Measurements from ENCODE around the gene ATP6V1G3. TPM values are rescaled to one million over a fixed set of nuclear protein-coding genes. Genes with fewer than 3 reads are reported as not detected.
A peak's percentile ranks its signal among the peaks of the same experiment; 100 is the strongest.

Gene ATP6V1G3
- total RNA-seq, 1 donor from 2014 or later = not detected

GRCh38 chr1:198563583-198563982 lies 23.1 kb upstream of the ATP6V1G3 start:
- Histone ChIP-seq H3K4me1 (ENCODE audit: insufficient read depth, low read length) (no peaks in the 10 kb centered on the region), H3K9ac (ENCODE audit: low read length) (no peak overlapping the region), H3K79me2 (ENCODE audit: insufficient read depth, low read length) (no peaks in the 10 kb centered on the region), H3K27me3 (ENCODE audit: insufficient read depth, low read length) (no peaks in the 10 kb centered on the region), H3K4me2 (ENCODE audit: low read length) (no peak overlapping the region), H2AFZ (ENCODE audit: low read depth, low read length) (no peak overlapping the region), H3K4me3 (ENCODE audit: insufficient read depth, low read depth, low read length) (no peak overlapping the region), H3K27ac (ENCODE audit: low read depth, low read length) (no peak overlapping the region), H4K20me1 (ENCODE audit: insufficient read depth, low read length) (no peaks in the 10 kb centered on the region), H3K36me3 (ENCODE audit: insufficient read depth, low read length) (no peaks in the 10 kb centered on the region), H3K9me3 (ENCODE audit: insufficient read depth, low read depth, low read length) (no peaks in the 10 kb centered on the region)
- Mint-ChIP-seq H3K36me3 (ENCODE audit: low read depth, unreplicated experiment) (no peaks in the 10 kb centered on the region), H3K9me3 (ENCODE audit: unreplicated experiment) (no peaks in the 10 kb centered on the region), H3K27ac (ENCODE audit: unreplicated experiment) (no peak overlapping the region), H3K27me3 (ENCODE audit: low read depth, unreplicated experiment) (no peaks in the 10 kb centered on the region), H3K4me1 (ENCODE audit: low read depth, unreplicated experiment) (peaks cover 3% of the 10 kb centered on the region), H3K4me3 (ENCODE audit: unreplicated experiment) (no peak overlapping the region)
- TF ChIP-seq EZH2 (IDR thresholded peaks at IDR 0.05; ENCODE audit: insufficient read depth, low read length) = no peak
- TF ChIP-seq, protein P1, sequence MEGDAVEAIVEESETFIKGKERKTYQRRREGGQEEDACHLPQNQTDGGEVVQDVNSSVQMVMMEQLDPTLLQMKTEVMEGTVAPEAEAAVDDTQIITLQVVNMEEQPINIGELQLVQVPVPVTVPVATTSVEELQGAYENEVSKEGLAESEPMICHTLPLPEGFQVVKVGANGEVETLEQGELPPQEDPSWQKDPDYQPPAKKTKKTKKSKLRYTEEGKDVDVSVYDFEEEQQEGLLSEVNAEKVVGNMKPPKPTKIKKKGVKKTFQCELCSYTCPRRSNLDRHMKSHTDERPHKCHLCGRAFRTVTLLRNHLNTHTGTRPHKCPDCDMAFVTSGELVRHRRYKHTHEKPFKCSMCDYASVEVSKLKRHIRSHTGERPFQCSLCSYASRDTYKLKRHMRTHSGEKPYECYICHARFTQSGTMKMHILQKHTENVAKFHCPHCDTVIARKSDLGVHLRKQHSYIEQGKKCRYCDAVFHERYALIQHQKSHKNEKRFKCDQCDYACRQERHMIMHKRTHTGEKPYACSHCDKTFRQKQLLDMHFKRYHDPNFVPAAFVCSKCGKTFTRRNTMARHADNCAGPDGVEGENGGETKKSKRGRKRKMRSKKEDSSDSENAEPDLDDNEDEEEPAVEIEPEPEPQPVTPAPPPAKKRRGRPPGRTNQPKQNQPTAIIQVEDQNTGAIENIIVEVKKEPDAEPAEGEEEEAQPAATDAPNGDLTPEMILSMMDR (IDR thresholded peaks at IDR 0.05; ENCODE audit: insufficient read depth, low read depth, low read length) = no peak
- peak; percentile 47 for DNase-seq (ENCODE audit: low read depth)
- FAIRE-seq = peak; percentile 45

- H3K9me3 ChIP-seq (ENCODE audit: insufficient read depth, low read depth, low read length) = no peaks in the 10 kb centered on the region
- Mint-ChIP-seq H3K4me1 (ENCODE audit: low read depth, unreplicated experiment) (peaks cover 3% of the 10 kb centered on the region), H3K4me3 (ENCODE audit: unreplicated experiment) (no peak overlapping the region), H3K36me3 (ENCODE audit: low read depth, unreplicated experiment) (no peaks in the 10 kb centered on the region), H3K27me3 (ENCODE audit: low read depth, unreplicated experiment) (no peaks in the 10 kb centered on the region), H3K27ac (ENCODE audit: unreplicated experiment) (no peak overlapping the region), H3K9me3 (ENCODE audit: unreplicated experiment) (no peaks in the 10 kb centered on the region)
- no peaks in the 10 kb centered on the region for H3K4me1 ChIP-seq (ENCODE audit: insufficient read depth, low read length)
- DNase-seq (ENCODE audit: low read depth) = peak; percentile 18
- peak; percentile 9 for FAIRE-seq
- TF ChIP-seq EZH2 (IDR thresholded peaks at IDR 0.05; ENCODE audit: insufficient read depth, low read length) = no peak
- TF ChIP-seq, protein P1 (IDR thresholded peaks at IDR 0.05; ENCODE audit: insufficient read depth, low read depth, low read length) = no peak
- H4K20me1 ChIP-seq (ENCODE audit: insufficient read depth, low read length) = no peaks in the 10 kb centered on the region
- no peak overlapping the region for H3K9ac ChIP-seq (ENCODE audit: low read length)
- H3K27ac ChIP-seq (ENCODE audit: low read depth, low read length) = no peak overlapping the region
- H3K36me3 ChIP-seq (ENCODE audit: insufficient read depth, low read length) = no peaks in the 10 kb centered on the region
- no peaks in the 10 kb centered on the region for H3K79me2 ChIP-seq (ENCODE audit: insufficient read depth, low read length)
- H3K4me3 ChIP-seq (ENCODE audit: insufficient read depth, low read depth, low read length) = no peak overlapping the region
- no peaks in the 10 kb centered on the region for H3K27me3 ChIP-seq (ENCODE audit: insufficient read depth, low read length)
- H2AFZ ChIP-seq (ENCODE audit: low read depth, low read length) = no peak overlapping the region
- H3K4me2 ChIP-seq (ENCODE audit: low read length) = no peak overlapping the region
Observed at GRCh38 chr1:198560161-198560560, 19.7 kb upstream of the ATP6V1G3 start.

GRCh38 chr1:198559362-198559761 lies 18.9 kb upstream of the ATP6V1G3 start:
- no peaks in the 10 kb centered on the region for H4K20me1 ChIP-seq (ENCODE audit: insufficient read depth, low read length)
- H3K9me3 ChIP-seq (ENCODE audit: insufficient read depth, low read depth, low read length) = no peaks in the 10 kb centered on the region
- no peak overlapping the region for H3K27ac ChIP-seq (ENCODE audit: low read depth, low read length)
- H3K27me3 Mint-ChIP-seq (ENCODE audit: low read depth, unreplicated experiment) = no peaks in the 10 kb centered on the region
- TF ChIP-seq, protein P1 (IDR thresholded peaks at IDR 0.05; ENCODE audit: insufficient read depth, low read depth, low read length) = no peak
- TF ChIP-seq EZH2 (IDR thresholded peaks at IDR 0.05; ENCODE audit: insufficient read depth, low read length) = no peak
- H3K4me1 ChIP-seq (ENCODE audit: insufficient read depth, low read length) = no peaks in the 10 kb centered on the region
- no peak overlapping the region for H3K27ac Mint-ChIP-seq (ENCODE audit: unreplicated experiment)
- FAIRE-seq = no peak
- no peaks in the 10 kb centered on the region for H3K36me3 ChIP-seq (ENCODE audit: insufficient read depth, low read length)
- H3K79me2 ChIP-seq (ENCODE audit: insufficient read depth, low read length) = no peaks in the 10 kb centered on the region
- H3K4me1 Mint-ChIP-seq (ENCODE audit: low read depth, unreplicated experiment) = peaks cover 3% of the 10 kb centered on the region
- H3K36me3 Mint-ChIP-seq (ENCODE audit: low read depth, unreplicated experiment) = no peaks in the 10 kb centered on the region
- H3K9ac ChIP-seq (ENCODE audit: low read length) = no peak overlapping the region
- no peaks in the 10 kb centered on the region for H3K9me3 Mint-ChIP-seq (ENCODE audit: unreplicated experiment)
- no peak overlapping the region for H2AFZ ChIP-seq (ENCODE audit: low read depth, low read length)
- no peaks in the 10 kb centered on the region for H3K27me3 ChIP-seq (ENCODE audit: insufficient read depth, low read length)
- H3K4me2 ChIP-seq (ENCODE audit: low read length) = no peak overlapping the region
- DNase-seq (ENCODE audit: low read depth) = no peak
- H3K4me3 Mint-ChIP-seq (ENCODE audit: unreplicated experiment) = no peak overlapping the region
- H3K4me3 ChIP-seq (ENCODE audit: insufficient read depth, low read depth, low read length) = no peak overlapping the region
